ENCODE data around the gene IFNW1. TPM values are rescaled to one million over a fixed set of nuclear protein-coding genes. Genes with fewer than 3 reads are reported as not detected.

The IFNW1 gene
- 0.54 TPM in 1 of 2 replicates, not detected in the other for polyA plus RNA-seq

GRCh38 chr9:21141427-21141882, at the start of gene IFNW1:
IFNW1 (minus strand) TSS chr9:21141832; CDS start chr9:21141570, 262 bp downstream.

GRCh38 chr9:21187487-21187886, 45.9 kb upstream of the IFNW1 start, which contains the start of gene IFNA4:
IFNA4 (minus strand) TSS chr9:21187587; CDS start chr9:21187531, 56 bp downstream.

GRCh38 chr9:21166560-21166959, 24.9 kb upstream of the IFNW1 start, which contains the start of gene IFNA21:
IFNA21 (minus strand) TSS chr9:21166660; CDS start chr9:21166612, 48 bp downstream.

Other genes with a start within 250 kb of the IFNW1 start
- gene HACD4, start 110.2 kb downstream of the IFNW1 start, polyA plus RNA-seq = 0.16 and 0.38 TPM in 2 replicates
- not detected in 2 replicates for gene IFNB1, start 63.9 kb downstream of the IFNW1 start, polyA plus RNA-seq
- gene IFNA21, start 24.8 kb upstream of the IFNW1 start, polyA plus RNA-seq = not detected in 2 replicates
- not detected in 2 replicates for gene IFNA4, start 45.8 kb upstream of the IFNW1 start, polyA plus RNA-seq
- not detected in 2 replicates for gene IFNA7, start 60.4 kb upstream of the IFNW1 start, polyA plus RNA-seq
- gene IFNA10, start 65.3 kb upstream of the IFNW1 start, polyA plus RNA-seq = not detected in 2 replicates
- gene IFNA16, start 75.5 kb upstream of the IFNW1 start, polyA plus RNA-seq = not detected in 2 replicates
- gene IFNA17, start 86.4 kb upstream of the IFNW1 start, polyA plus RNA-seq = not detected in 2 replicates
- gene IFNA14, start 98.2 kb upstream of the IFNW1 start, polyA plus RNA-seq = not detected in 2 replicates
- not detected in 2 replicates for gene IFNA5, start 163.5 kb upstream of the IFNW1 start, polyA plus RNA-seq
- gene KLHL9, start 193.6 kb upstream of the IFNW1 start, polyA plus RNA-seq = 14.5 and 18.2 TPM in 2 replicates
- gene IFNA6, start 209.1 kb upstream of the IFNW1 start, polyA plus RNA-seq = not detected in 2 replicates
- gene IFNA13, start 226.2 kb upstream of the IFNW1 start, polyA plus RNA-seq = not detected in 2 replicates
- 0.22 TPM in 1 of 2 replicates, not detected in the other for gene IFNA2, start 243.6 kb upstream of the IFNW1 start, polyA plus RNA-seq

Measured in Purkinje cell (primary cell).